MCF 10A (cell line): Measurements from ENCODE around the gene FAM210A. TPM values are rescaled to one million over a fixed set of nuclear protein-coding genes. Genes with fewer than 3 reads are reported as not detected.

Experiments
- BruUV-seq: library from RNA; stranded (reverse); fragments of 400-500 nt; replicated peaks from 2 replicates; lab custom pipeline; 2021; lab: Mats Ljungman, UMichigan
- CTCF ChIA-PET: fragments of 300-600 bp; sonication (Branson Sonifier 250); formaldehyde crosslinking; extraction: SDS; loops from one replicate; lab custom pipeline; 2021; ENCODE audit warnings: antibody characterized with exemption, inconsistent platforms; lab: Yijun Ruan, JAX
- POLR2A ChIA-PET: fragments of 300-600, 350-650 bp; sonication (Branson Sonifier 250); formaldehyde crosslinking; extraction: SDS; loops from one replicate; lab custom pipeline; 2020; ENCODE audit warnings: antibody characterized with exemption, inconsistent platforms; lab: Yijun Ruan, JAX
- DNase-seq: peaks from one replicate; pipeline ENCODE4 v3.0.0-alpha.2; 2018; ENCODE audit not compliant: unreplicated experiment
- H3K27ac Mint-ChIP-seq: one replicate; pipeline ENCODE4 v1.8.0; 2022; ENCODE audit warnings: mild to moderate bottlenecking, low read depth, mixed read lengths; ENCODE audit not compliant: unreplicated experiment
- H3K27me3 Mint-ChIP-seq: one replicate; pipeline ENCODE4 v1.8.0; 2022; ENCODE audit warnings: mixed read lengths; ENCODE audit not compliant: insufficient read depth, unreplicated experiment
- H3K36me3 Mint-ChIP-seq: one replicate; pipeline ENCODE4 v1.8.0; 2022; ENCODE audit warnings: mild to moderate bottlenecking, moderate library complexity, mixed read lengths; ENCODE audit not compliant: insufficient read depth, unreplicated experiment
- H3K4me1 Mint-ChIP-seq: one replicate; pipeline ENCODE4 v1.8.0; 2022; ENCODE audit warnings: mixed read lengths; ENCODE audit not compliant: insufficient read depth, unreplicated experiment
- H3K4me3 Mint-ChIP-seq: one replicate; pipeline ENCODE4 v1.8.0; 2022; ENCODE audit warnings: mild to moderate bottlenecking, moderate library complexity, mixed read lengths; ENCODE audit not compliant: unreplicated experiment
- H3K9me3 Mint-ChIP-seq: one replicate; pipeline ENCODE4 v1.8.0; 2022; ENCODE audit warnings: mixed read lengths; ENCODE audit not compliant: unreplicated experiment
- intact Hi-C: fragments of 100-400 bp; cut with micrococcal nuclease; formaldehyde crosslinking; loops from 2 replicates; pipeline ENCODE4 v1.14.1; 2022
- total RNA-seq: library from RNA; stranded (reverse); gene quantifications from 2 replicates; pipeline ENCODE4 v1.2.3, GENCODE V29; 2022
- TF ChIP-seq, protein P1 (sequence below): fragments of 200-600 bp; IDR thresholded peaks from one replicate; pipeline ENCODE4 v1.8.0; 2022; ENCODE audit warnings: antibody characterized with exemption, mild to moderate bottlenecking; ENCODE audit not compliant: unreplicated experiment

The FAM210A gene
- total RNA-seq, 1 experiment from 2014 or later = 31.2 TPM

- Mint-ChIP-seq H3K4me1 (peaks cover 29% of the 10 kb centered on the region), H3K27ac (peak overlapping the region; percentile 98), H3K9me3 (no peaks in the 10 kb centered on the region), H3K27me3 (no peaks in the 10 kb centered on the region), H3K36me3 (peaks cover 21% of the 10 kb centered on the region), H3K4me3 (peak overlapping the region; percentile 89)
- ChIA-PET CTCF (interaction anchor here (0.6 to 1.2 kb wide), 3 partner anchors 13 to 688 kb away, joined by 3 to 4 read pairs (median 3); no protein-coding TSS in a partner anchor), POLR2A (interaction anchor here (0.6 to 4.7 kb wide), 17 partner anchors 9 to 1003 kb away, joined by 3 to 108 read pairs (median 4); partner anchors contain the start of gene CEP192)
- TF ChIP-seq, protein P1, sequence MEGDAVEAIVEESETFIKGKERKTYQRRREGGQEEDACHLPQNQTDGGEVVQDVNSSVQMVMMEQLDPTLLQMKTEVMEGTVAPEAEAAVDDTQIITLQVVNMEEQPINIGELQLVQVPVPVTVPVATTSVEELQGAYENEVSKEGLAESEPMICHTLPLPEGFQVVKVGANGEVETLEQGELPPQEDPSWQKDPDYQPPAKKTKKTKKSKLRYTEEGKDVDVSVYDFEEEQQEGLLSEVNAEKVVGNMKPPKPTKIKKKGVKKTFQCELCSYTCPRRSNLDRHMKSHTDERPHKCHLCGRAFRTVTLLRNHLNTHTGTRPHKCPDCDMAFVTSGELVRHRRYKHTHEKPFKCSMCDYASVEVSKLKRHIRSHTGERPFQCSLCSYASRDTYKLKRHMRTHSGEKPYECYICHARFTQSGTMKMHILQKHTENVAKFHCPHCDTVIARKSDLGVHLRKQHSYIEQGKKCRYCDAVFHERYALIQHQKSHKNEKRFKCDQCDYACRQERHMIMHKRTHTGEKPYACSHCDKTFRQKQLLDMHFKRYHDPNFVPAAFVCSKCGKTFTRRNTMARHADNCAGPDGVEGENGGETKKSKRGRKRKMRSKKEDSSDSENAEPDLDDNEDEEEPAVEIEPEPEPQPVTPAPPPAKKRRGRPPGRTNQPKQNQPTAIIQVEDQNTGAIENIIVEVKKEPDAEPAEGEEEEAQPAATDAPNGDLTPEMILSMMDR = no peak
- DNase-seq = no peak
- intact Hi-C loops = loop anchor here (1.0 to 10.0 kb wide), 3 partner anchors 17 to 172 kb away; no protein-coding TSS in a partner anchor
- no TSS peak for BruUV-seq
These were observed 594 bp upstream of the FAM210A start for GRCh38 chr18:13726972-13727331.

DNA sequence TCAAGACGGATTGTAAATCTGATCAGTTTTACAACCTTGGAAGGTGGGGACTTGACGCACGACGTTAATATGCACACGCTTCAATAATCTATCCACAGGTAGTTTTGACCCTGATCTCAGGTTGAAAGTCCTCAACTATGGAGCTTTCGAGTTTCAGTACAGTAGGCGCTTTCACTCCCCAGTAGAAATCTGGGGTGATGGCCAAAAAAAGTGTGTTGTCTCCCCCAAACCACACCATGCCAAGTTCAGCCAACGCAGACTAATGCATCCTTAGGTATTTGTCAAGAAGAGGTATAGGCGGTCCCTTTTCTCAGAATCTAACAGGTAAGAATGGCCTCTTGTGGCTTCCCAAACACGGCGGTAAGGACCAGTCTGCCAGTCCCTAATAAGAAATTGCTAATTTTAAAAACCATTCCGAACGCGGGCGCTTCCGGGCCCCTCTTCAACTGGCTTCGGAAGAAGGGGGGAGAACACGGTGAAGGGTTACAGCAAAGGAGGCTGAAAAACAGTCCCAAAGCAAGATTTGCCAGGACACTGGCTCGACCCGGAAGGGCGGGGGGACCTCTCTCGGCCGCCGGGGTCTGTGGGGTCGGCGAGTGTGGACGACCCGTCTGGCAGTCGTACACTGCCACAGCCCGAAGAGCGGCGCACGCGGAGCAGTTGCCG lies 659 bp downstream of the FAM210A start:
- no peaks in the 10 kb centered on the region for H3K27me3 Mint-ChIP-seq
- H3K27ac Mint-ChIP-seq = peak overlapping the region; percentile 98
- H3K36me3 Mint-ChIP-seq = peaks cover 19% of the 10 kb centered on the region
- H3K9me3 Mint-ChIP-seq = no peaks in the 10 kb centered on the region
- H3K4me3 Mint-ChIP-seq = peak overlapping the region; percentile 89
- H3K4me1 Mint-ChIP-seq = peaks cover 29% of the 10 kb centered on the region
- intact Hi-C loops = loop anchor here (1.0 to 10.0 kb wide), 3 partner anchors 15 to 171 kb away; no protein-coding TSS in a partner anchor
- TF ChIP-seq, protein P1 = no peak
- no peak for DNase-seq
- BruUV-seq = TSS peak; percentile 52
- POLR2A ChIA-PET = interaction anchor here (0.6 to 4.7 kb wide), 20 partner anchors 8 to 1349 kb away, joined by 3 to 108 read pairs (median 4); partner anchors contain the start of gene CEP192
- CTCF ChIA-PET = interaction anchor here (0.6 to 1.2 kb wide), 2 partner anchors 12 to 1249 kb away, joined by 3 read pairs; no protein-coding TSS in a partner anchor

DNA sequence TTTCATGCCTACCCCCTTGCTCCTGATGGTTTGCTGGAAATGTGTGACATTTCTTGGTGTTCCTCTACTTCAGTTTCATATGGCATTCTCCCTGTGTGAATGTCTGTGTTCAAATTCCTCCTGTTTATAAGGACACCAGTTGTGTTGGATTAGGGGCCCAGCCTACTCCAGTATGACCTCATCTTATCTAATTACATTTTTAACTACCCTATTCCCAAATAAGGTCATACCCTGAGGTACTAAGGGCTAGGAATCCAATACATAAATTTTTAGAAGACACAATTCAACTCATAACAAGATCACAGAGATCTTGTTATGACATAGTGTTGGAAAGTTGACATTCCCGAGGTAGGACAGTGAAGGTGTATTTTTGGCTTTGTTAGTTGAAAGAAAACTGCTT lies 5.5 kb downstream of the FAM210A start:
- ChIA-PET CTCF (no interaction called here), POLR2A (no interaction called here)
- H3K9me3 Mint-ChIP-seq = peaks cover 5% of the 10 kb centered on the region
- intact Hi-C loops = loop anchor here (10.0 kb wide), 1 partner anchor 166 kb away; no protein-coding TSS in a partner anchor
- no peak for DNase-seq
- H3K36me3 Mint-ChIP-seq = peaks cover 11% of the 10 kb centered on the region
- no TSS peak for BruUV-seq
- H3K27ac Mint-ChIP-seq = no peak overlapping the region
- TF ChIP-seq, protein P1 = no peak
- peaks cover 14% of the 10 kb centered on the region for H3K4me1 Mint-ChIP-seq
- no peaks in the 10 kb centered on the region for H3K27me3 Mint-ChIP-seq
- no peak overlapping the region for H3K4me3 Mint-ChIP-seq

DNA sequence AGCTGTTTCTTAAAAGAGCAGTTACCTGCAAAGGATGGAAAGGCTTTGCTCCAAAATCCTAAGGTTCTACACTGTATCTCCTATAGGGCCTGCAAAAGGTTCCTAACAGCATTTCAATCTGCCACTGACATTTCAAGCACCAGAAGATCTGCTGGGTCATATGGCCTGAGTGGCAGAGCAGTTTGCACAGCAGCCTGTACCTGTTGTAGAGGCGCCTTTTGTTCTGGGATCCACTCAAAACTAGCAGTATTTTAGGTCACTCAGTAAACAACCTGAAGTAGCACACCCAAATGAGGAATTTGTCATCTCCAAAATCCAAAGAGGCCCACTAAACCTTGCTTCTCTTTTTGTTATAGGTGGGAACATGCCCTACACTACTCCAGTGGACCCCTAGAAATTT lies 6.2 kb downstream of the FAM210A start:
- intact Hi-C loops = loop anchor here (10.0 kb wide), 1 partner anchor 165 kb away; no protein-coding TSS in a partner anchor
- Mint-ChIP-seq H3K4me3 (no peak overlapping the region), H3K27ac (no peak overlapping the region), H3K4me1 (peaks cover 9% of the 10 kb centered on the region), H3K27me3 (no peaks in the 10 kb centered on the region), H3K9me3 (peaks cover 5% of the 10 kb centered on the region), H3K36me3 (peaks cover 11% of the 10 kb centered on the region)
- BruUV-seq = no TSS peak
- ChIA-PET POLR2A (no interaction called here), CTCF (no interaction called here)
- DNase-seq = no peak
- TF ChIP-seq, protein P1 = no peak
